Psoas muscle (tissue), 8 donors: ENCODE measurements around the gene CHCHD4. TPM values are rescaled to one million over a fixed set of nuclear protein-coding genes. Genes with fewer than 3 reads are reported as not detected.

Experiments used
- ATAC-seq, 4 donors: fragments of 200-7000 bp; cut with Tn5 transposase; one replicate each; pipeline ENCODE4 v1.9.1; 2020; ENCODE audit warnings: moderate library complexity in 3 of 4, mild to moderate bottlenecking in 2 of 4
- DNase-seq, 2 donors: peaks; one replicate each; pipeline ENCODE4 v3.0.0-alpha.2; 2020
- H3K27ac ChIP-seq: fragments of 200-600 bp; one replicate; pipeline ENCODE4 v1.8.0; 2022
- H3K27me3 ChIP-seq, 3 donors: fragments of 200-600 bp in 1 of 3; one replicate each; pipeline versions ENCODE4 v1.6.1 to v1.8.0; 2013 to 2022; ENCODE audit warnings: low read length in 2 of 3, mild to moderate bottlenecking in 2 of 3, moderate library complexity in 1 of 3; ENCODE audit not compliant: insufficient read depth in 3 of 3
- H3K36me3 ChIP-seq, 2 donors: fragments of 200-600 bp in 1 of 2; one replicate each; pipeline versions ENCODE4 v1.6.1 to v1.8.0; 2013 to 2022; ENCODE audit warnings: low read depth in 1 of 2, mild to moderate bottlenecking in 1 of 2, moderate library complexity in 1 of 2; ENCODE audit not compliant: insufficient read depth in 1 of 2
- H3K4me1 ChIP-seq: fragments of 200-600 bp; one replicate; pipeline ENCODE4 v1.8.0; 2022
- H3K4me3 ChIP-seq: fragments of 200-600 bp; one replicate; pipeline ENCODE4 v1.8.0; 2022; ENCODE audit warnings: mild to moderate bottlenecking
- H3K9me3 ChIP-seq: fragments of 200-600 bp; one replicate; pipeline ENCODE4 v1.8.0; 2022
- CTCF ChIP-seq: fragments of 200-600 bp; IDR thresholded peaks from one replicate; pipeline ENCODE4 v1.8.0; 2022; ENCODE audit warnings: antibody characterized with exemption
- WGBS, 3 donors: extraction: QIAGEN DNeasy Blood & Tissue Kit; methylation state at CpG; one replicate each; pipeline versions ENCODE4 v1.1.6 to v1.1.7; 2013; 5-methylcytosine and 5-hydroxymethylcytosine counted together
- intact Hi-C, 2 donors: fragments of 100-400 bp; cut with DNase I; formaldehyde crosslinking; loops; one replicate each; pipeline versions ENCODE4 v1.11.0 to v1.14.2; 2022
- long read RNA-seq, 2 donors: library from polyadenylated mRNA; unstranded; transcript quantifications; one replicate each; pipeline ENCODE4 v2.0.0, GENCODE V29; 2021
- polyA plus RNA-seq, 3 donors: library from polyadenylated mRNA; stranded (reverse); fragments of 200-250 nt; gene quantifications; one replicate each; pipeline ENCODE4 v1.2.3, GENCODE V29; 2013
- total RNA-seq, 4 donors: library from RNA; stranded (reverse); fragmentation: NEBNext Ultra II Directional in 2 of 4; extraction: Animal tissue kit (Norgen Biotek cat#: 25700) in 2 of 4; gene quantifications; one replicate each; pipeline versions ENCODE4 v1.2.1 to v1.2.4, GENCODE V29; 2021 to 2023
- donor health status: healthy with polysubstance abuse.
- donor health status: DM: no; HTN: no; CAD: no; lungs with moderate emphysema.
- donor health status: Bipolar disorder and iron deficiency.
- donor health status: healthy.
- donor health status: DM: yes; HTN: yes; CAD: no.
- donor health status: DM: no; HTN: no; CAD: no.
- donor health status: DM: no; HTN: no; CAD: no.
- donor health status: DM: yes; HTN: yes; CAD: no.

CHCHD4 gene
- total RNA-seq (10 to 100 TPM; 18.5 to 26.8 (median 19.5) TPM), polyA plus RNA-seq (10 to 100 TPM; 29.5 to 55.4 (median 38.0) TPM)
- long read RNA-seq, donor 1, transcript CHCHD4-202 (3 exons, 1,405 nt), result major isoform, 10 of 12 reads
- long read RNA-seq, donor 1, partial matches to known transcripts, result 1 of 12 reads
- long read RNA-seq, donor 1, other reads (novel, unspliced or antisense), result 0 of 12 reads
- long read RNA-seq, donor 2, transcript CHCHD4-201 (4 exons, 1,603 nt), result major isoform, 27 of 62 reads
- long read RNA-seq, donor 2, transcript CHCHD4-202 (3 exons, 1,405 nt), result minor isoform, 24 of 62 reads
- long read RNA-seq, donor 2, partial matches to known transcripts, result 0 of 62 reads
- long read RNA-seq, donor 2, other reads (novel, unspliced or antisense), result 11 of 62 reads

GRCh38 chr3:14124615-14125192, at the start of gene CHCHD4, which contains the start of gene TMEM43:
Gene CHCHD4, minus strand, starts transcription at chr3:14124870. Its CDS starts 194 bp downstream, at chr3:14124676.
Gene TMEM43, plus strand, starts transcription at chr3:14125052. Its CDS starts 142 bp downstream, at chr3:14125194.
- TF ChIP-seq CTCF, result no peak
- Histone ChIP-seq H3K36me3 (peaks cover 9 to 54% of the 10 kb centered on the region in 2 donors), H3K4me3 (peak within 1 kb of the TSS; percentile 98), H3K4me1 (peaks cover 30% of the 10 kb centered on the region), H3K27ac (peak within 1 kb of the TSS; percentile 97), H3K27me3 (no peaks in the 10 kb centered on the region), H3K9me3 (no peaks in the 10 kb centered on the region)
- ATAC-seq (peak; percentile 78 to 93 (median 85)), DNase-seq (peak; percentile 100)
- 0 to 1% (median 1%) methylated on average over 40 to 55 of the region's 55 CpGs for WGBS, 3 donors
- intact Hi-C loops, result loop anchor here (2.0 to 5.0 kb wide), 3 partner anchors 53 to 227 kb away; partner anchors contain the start of genes LSM3 (in 2 of the 2) and XPC (in 2 of the 2)

- TF ChIP-seq CTCF, result no peak
- 94 to 95% (median 95%) methylated on average over 5 of the region's 5 CpGs for WGBS, 3 donors
- Histone ChIP-seq H3K36me3 (peaks cover 10 to 53% of the 10 kb centered on the region in 2 donors), H3K4me3 (no peak overlapping the region), H3K27ac (no peak overlapping the region), H3K27me3 (no peaks in the 10 kb centered on the region), H3K9me3 (no peaks in the 10 kb centered on the region), H3K4me1 (peaks cover 9% of the 10 kb centered on the region)
- DNase-seq, result no peak
- intact Hi-C loops, result no loop called here
- ATAC-seq, result no peak
Observed at GRCh38 chr3:14172496-14172895, 47.8 kb upstream of the CHCHD4 start.

- Histone ChIP-seq H3K4me1 (no peaks in the 10 kb centered on the region), H3K9me3 (no peaks in the 10 kb centered on the region), H3K36me3 (peaks cover 12 to 72% of the 10 kb centered on the region in 2 donors), H3K4me3 (no peak overlapping the region), H3K27ac (no peak overlapping the region), H3K27me3 (no peaks in the 10 kb centered on the region)
- ATAC-seq (no peak), DNase-seq (no peak)
- WGBS, 3 donors, result 68 to 75% (median 73%) methylated on average over 2 of the region's 2 CpGs
- intact Hi-C loops, result no loop called here
- no peak for TF ChIP-seq CTCF
Observed at GRCh38 chr3:14170531-14171159, 46.0 kb upstream of the CHCHD4 start.

- no peak for TF ChIP-seq CTCF
- intact Hi-C loops, result no loop called here
- Histone ChIP-seq H3K4me1 (no peaks in the 10 kb centered on the region), H3K9me3 (no peaks in the 10 kb centered on the region), H3K27ac (no peak overlapping the region), H3K27me3 (no peaks in the 10 kb centered on the region), H3K36me3 (peaks cover 12 to 80% of the 10 kb centered on the region in 2 donors), H3K4me3 (no peak overlapping the region)
- DNase-seq (no peak), ATAC-seq (no peak)
Observed at GRCh38 chr3:14169871-14170270, 45.2 kb upstream of the CHCHD4 start.
